HCEC 1CT (cell line): ENCODE data around the gene SEC63.

Experiments
- DNase-seq: peaks from one replicate; pipeline ENCODE4 v3.0.0-alpha.2; 2017

Gene SEC63

GRCh38 chr6:107853230-107853629 lies 104.8 kb downstream of the SEC63 start:
- DNase-seq = no peak

GRCh38 chr6:107849325-107849724 lies 108.7 kb downstream of the SEC63 start:
- no peak for DNase-seq

GRCh38 chr6:107847844-107848802 lies 109.9 kb downstream of the SEC63 start:
- peak; percentile 71 for DNase-seq

- no peak for DNase-seq
Measured at GRCh38 chr6:107846262-107846795, 111.7 kb downstream of the SEC63 start.

- DNase-seq = no peak
Measured at GRCh38 chr6:107845777-107846176, 112.2 kb downstream of the SEC63 start.

GRCh38 chr6:107843400-107843799 lies 114.6 kb downstream of the SEC63 start:
- no peak for DNase-seq

- DNase-seq = no peak
Measured at GRCh38 chr6:107841275-107841670, 116.7 kb downstream of the SEC63 start.

- DNase-seq = no peak
Measured at GRCh38 chr6:107840636-107841274, 117.3 kb downstream of the SEC63 start.

- no peak for DNase-seq
Measured at GRCh38 chr6:107833136-107833535, 124.9 kb downstream of the SEC63 start.

GRCh38 chr6:107832151-107833056 lies 125.6 kb downstream of the SEC63 start:
- no peak for DNase-seq

GRCh38 chr6:107830060-107830459 lies 127.9 kb downstream of the SEC63 start:
- no peak for DNase-seq

GRCh38 chr6:107827541-107827940 lies 130.5 kb downstream of the SEC63 start:
- no peak for DNase-seq

- DNase-seq = no peak
Measured at GRCh38 chr6:107823047-107823557, 134.9 kb downstream of the SEC63 start.

GRCh38 chr6:107822176-107823046 lies 135.6 kb downstream of the SEC63 start:
- no peak for DNase-seq

GRCh38 chr6:107821591-107821990 lies 136.4 kb downstream of the SEC63 start:
- no peak for DNase-seq

- no peak for DNase-seq
Measured at GRCh38 chr6:107820338-107821261, 137.4 kb downstream of the SEC63 start.

GRCh38 chr6:107819964-107820337 lies 138.1 kb downstream of the SEC63 start:
- DNase-seq = no peak

- DNase-seq = no peak
Measured at GRCh38 chr6:107819217-107819616, 138.8 kb downstream of the SEC63 start.

GRCh38 chr6:107818272-107818671 lies 139.7 kb downstream of the SEC63 start:
- DNase-seq = no peak

GRCh38 chr6:107817784-107818183 lies 140.2 kb downstream of the SEC63 start:
- no peak for DNase-seq
